BE2C (cell line): Measurements from ENCODE around the gene DR1.

Source experiments
- DNase-seq: peaks from one replicate; pipeline ENCODE4 v3.0.0-alpha.2; 2020
- H3K27me3 ChIP-seq: fragments of 250-450 bp; sonication (Bioruptor Pico); 2 replicates; pipeline ENCODE4 v1.5.1; 2020; ENCODE audit warnings: mild to moderate bottlenecking
- H3K36me3 ChIP-seq: fragments of 250-450 bp; sonication (Bioruptor Pico); 2 replicates; pipeline ENCODE4 v1.5.1; 2020; ENCODE audit warnings: mild to moderate bottlenecking
- H3K4me1 ChIP-seq: fragments of 250-450 bp; sonication (Bioruptor Pico); 2 replicates; pipeline ENCODE4 v1.5.1; 2020
- H3K4me3 ChIP-seq: 2 replicates; pipeline ENCODE4 v1.5.1; 2011; ENCODE audit warnings: low read depth, low read length
- H3K9me3 ChIP-seq: fragments of 250-450 bp; sonication (Bioruptor Pico); 2 replicates; pipeline ENCODE4 v1.5.1; 2020
- CTCF ChIP-seq: IDR thresholded peaks from 2 replicates; pipeline ENCODE4 v1.5.1; 2012; ENCODE audit warnings: mild to moderate bottlenecking, low read depth, low read length

The DR1 gene

GRCh38 chr1:93332368-93332767 lies 13.3 kb upstream of the DR1 start:
- H3K4me3 ChIP-seq: no peak overlapping the region
- no peaks in the 10 kb centered on the region for H3K4me1 ChIP-seq
- TF ChIP-seq CTCF: no peak
- no peaks in the 10 kb centered on the region for H3K9me3 ChIP-seq
- no peak for DNase-seq
- no peaks in the 10 kb centered on the region for H3K36me3 ChIP-seq
- H3K27me3 ChIP-seq: no peaks in the 10 kb centered on the region

- no peaks in the 10 kb centered on the region for H3K4me1 ChIP-seq
- H3K36me3 ChIP-seq: no peaks in the 10 kb centered on the region
- DNase-seq: no peak
- H3K9me3 ChIP-seq: no peaks in the 10 kb centered on the region
- no peak for TF ChIP-seq CTCF
- H3K27me3 ChIP-seq: no peaks in the 10 kb centered on the region
- H3K4me3 ChIP-seq: no peak overlapping the region
Measured at GRCh38 chr1:93338387-93339146, 7.1 kb upstream of the DR1 start.

- Histone ChIP-seq H3K4me3 (no peak overlapping the region), H3K36me3 (no peaks in the 10 kb centered on the region), H3K27me3 (no peaks in the 10 kb centered on the region), H3K9me3 (no peaks in the 10 kb centered on the region), H3K4me1 (no peaks in the 10 kb centered on the region)
- no peak for TF ChIP-seq CTCF
- DNase-seq: no peak
Measured at GRCh38 chr1:93339171-93339697, 6.5 kb upstream of the DR1 start.

DNA sequence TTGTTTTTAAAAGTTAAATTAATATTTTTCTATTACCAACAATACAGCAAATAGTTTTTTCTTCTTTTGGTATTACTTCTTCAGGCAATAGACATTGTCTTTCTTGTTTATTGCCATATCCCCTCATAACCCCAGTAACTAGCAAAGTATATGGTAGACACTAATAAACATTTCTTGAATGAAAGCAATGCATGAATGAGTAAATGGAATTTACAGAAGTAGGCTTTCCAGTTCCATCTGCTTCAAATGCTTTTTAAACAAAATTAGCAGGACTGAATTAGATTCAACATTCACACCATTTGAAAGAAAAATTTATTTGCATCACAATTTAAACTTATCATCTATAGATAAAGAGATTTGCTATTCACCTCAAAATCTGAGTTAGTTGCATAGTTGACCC lies 5.6 kb upstream of the DR1 start:
- Histone ChIP-seq H3K4me1 (no peaks in the 10 kb centered on the region), H3K27me3 (no peaks in the 10 kb centered on the region), H3K4me3 (no peak overlapping the region), H3K36me3 (no peaks in the 10 kb centered on the region), H3K9me3 (no peaks in the 10 kb centered on the region)
- no peak for DNase-seq
- no peak for TF ChIP-seq CTCF

- H3K4me1 ChIP-seq: no peaks in the 10 kb centered on the region
- H3K9me3 ChIP-seq: no peaks in the 10 kb centered on the region
- H3K27me3 ChIP-seq: no peaks in the 10 kb centered on the region
- TF ChIP-seq CTCF: no peak
- H3K4me3 ChIP-seq: no peak overlapping the region
- DNase-seq: no peak
- H3K36me3 ChIP-seq: no peaks in the 10 kb centered on the region
Measured at GRCh38 chr1:93344484-93344883, 1.2 kb upstream of the DR1 start.

DNA sequence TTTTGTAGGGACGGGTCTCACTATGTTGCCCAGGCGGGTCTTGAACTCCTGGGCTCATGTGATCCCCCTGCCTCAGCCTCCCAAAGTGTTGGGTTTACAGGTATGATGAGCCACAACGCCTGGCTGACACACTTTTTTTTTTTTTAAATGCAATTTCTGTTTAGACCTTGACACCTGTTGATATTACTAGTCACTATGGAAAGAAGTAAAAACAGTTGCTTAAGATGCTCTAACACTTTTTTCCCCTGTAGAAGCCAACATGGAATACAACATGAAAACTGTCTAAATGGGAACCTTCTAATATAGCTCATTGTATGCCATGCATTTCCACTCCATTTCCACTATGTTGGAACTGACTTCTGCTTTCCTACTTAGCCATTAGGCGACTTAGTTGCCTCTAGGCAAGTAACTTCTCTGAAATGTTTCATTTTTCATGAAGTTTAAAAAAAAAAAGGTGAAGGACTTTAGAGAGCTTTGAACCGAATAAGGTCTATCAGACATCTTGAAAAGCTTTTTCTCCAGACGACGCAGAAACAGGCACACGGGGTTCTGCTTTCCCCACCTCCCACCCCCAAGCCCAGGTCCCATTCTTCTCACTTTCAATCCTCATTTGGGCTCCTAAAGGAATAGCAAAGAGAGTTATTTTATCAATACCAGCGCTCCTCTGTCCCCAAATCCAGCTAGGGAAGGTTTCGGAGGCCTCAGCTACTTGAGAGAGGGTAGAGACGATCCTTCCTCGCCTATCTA lies 648 bp upstream of the DR1 start:
- Histone ChIP-seq H3K9me3 (no peaks in the 10 kb centered on the region), H3K4me3 (peak overlapping the region; percentile 88), H3K4me1 (no peaks in the 10 kb centered on the region), H3K27me3 (no peaks in the 10 kb centered on the region), H3K36me3 (no peaks in the 10 kb centered on the region)
- TF ChIP-seq CTCF: no peak
- no peak for DNase-seq
